Pons (tissue), 1 donor: Measurements from ENCODE around the gene TRAIP.
A peak's percentile ranks its signal among the peaks of the same experiment; 100 is the strongest.

ENCODE experiments used
- DNase-seq: peaks from one replicate; pipeline ENCODE4 v3.0.0-alpha.2; 2016; ENCODE audit warnings: low spot score

Gene TRAIP

DNA sequence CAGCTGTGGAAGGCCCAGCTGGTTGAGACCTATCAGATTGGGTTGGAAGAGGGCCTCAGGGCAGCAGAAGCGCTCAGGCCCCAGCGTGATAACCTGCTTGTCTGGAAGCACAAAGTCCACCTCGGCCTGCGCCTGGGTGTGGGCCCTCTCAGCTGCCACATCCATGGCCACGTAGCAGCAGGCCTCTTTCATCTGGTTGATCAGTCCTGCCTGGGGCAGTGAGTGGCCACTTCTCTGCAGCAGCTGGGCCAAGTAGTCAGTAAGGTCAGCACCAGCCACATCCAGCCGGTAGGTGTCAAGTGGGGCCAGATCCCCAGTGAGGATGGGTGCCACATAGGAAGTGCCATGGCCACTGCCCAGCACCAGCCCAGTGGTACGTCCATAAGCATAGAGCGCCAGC, 17.3 kb upstream of the TRAIP start:
- DNase-seq, result no peak

DNA sequence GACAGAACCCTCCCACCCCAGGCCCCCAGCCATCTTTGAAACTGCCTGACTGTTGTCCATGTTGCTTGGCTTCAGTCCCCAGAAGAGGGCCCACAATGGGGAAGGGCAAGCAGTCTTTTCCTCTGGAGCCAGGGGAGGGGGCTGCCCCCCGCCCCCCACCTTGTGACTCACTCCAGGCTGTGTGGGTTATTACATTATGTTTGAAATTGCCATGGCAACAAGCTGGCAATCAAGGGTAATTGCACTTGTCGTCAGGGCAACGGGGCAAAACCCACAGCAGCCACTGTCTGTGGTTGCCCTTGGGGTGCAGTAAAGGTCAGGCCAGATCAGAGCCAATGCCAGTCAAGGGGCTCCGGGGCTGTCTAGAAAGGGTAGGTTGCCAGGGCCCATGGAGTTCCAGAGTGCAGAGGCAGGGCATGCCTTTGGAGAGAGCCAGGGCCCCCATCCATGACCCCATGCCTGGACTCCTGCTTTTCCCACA, 16.5 kb upstream of the TRAIP start:
- DNase-seq, result no peak

DNA sequence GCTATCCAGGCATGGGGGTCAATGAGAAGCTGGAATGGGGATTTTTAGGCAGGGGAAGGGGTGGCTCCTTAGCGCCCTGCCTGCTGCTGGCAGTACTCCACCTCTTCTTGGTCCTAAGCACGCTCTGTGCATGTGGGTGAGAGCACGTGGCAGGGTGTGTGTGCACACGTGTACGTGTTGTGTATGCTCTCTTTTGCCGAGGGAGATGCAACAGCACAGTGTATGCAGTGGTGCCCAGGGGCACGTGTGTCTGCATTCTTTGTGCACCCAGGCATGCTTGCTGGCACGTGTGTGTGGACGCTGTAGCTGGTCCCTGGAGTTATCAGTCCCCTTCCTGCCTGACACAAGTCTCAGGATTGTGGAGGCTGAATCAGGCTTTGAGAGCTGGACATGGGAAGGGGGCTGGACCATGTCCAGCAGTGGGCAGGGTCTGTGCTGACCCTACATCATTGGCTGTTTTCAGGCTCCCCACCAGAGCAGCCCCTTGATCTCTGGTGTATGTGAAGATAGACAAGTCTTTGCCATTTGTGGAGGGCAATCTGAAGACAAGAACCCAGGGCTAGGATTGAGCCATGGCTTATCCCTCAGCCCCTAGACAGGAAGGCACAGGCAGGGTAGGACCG, 15.3 kb upstream of the TRAIP start:
- no peak for DNase-seq

DNA sequence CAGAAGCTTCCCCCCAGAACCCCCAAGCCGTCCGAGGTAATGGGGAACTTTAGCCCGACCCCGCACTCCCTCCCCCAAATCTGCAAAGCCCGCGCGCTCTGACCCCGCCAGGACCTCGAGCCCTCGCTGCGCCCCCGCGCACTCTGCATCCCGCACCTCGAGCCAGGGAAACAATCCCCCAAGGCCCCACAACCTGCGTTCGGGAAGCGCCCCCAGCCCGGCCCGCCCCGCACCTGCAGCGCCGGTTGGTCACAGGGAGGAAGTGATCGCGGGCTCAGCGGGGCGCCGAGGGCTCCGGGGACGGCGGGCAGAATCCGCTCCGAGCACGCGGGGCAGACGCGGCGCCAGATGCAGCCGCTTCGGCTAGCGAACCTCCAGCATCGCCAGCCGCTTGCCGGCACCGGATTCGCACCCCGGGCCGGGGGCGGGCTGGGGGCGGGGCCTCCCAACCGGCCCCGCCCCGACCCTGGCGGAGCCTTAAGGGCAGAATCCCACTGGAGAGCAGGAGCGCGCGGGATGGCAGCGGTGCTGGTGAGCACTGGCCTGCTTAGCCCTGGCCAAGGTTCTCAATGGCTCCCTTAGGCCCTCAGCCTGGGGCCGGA, 13.3 kb upstream of the TRAIP start, which contains the start of gene CAMKV:
TSS of gene CAMKV (minus strand) at position 382 of the 602 bp plus-strand sequence. CDS start 7,518 bp downstream, outside the sequence.
- no peak for DNase-seq

DNA sequence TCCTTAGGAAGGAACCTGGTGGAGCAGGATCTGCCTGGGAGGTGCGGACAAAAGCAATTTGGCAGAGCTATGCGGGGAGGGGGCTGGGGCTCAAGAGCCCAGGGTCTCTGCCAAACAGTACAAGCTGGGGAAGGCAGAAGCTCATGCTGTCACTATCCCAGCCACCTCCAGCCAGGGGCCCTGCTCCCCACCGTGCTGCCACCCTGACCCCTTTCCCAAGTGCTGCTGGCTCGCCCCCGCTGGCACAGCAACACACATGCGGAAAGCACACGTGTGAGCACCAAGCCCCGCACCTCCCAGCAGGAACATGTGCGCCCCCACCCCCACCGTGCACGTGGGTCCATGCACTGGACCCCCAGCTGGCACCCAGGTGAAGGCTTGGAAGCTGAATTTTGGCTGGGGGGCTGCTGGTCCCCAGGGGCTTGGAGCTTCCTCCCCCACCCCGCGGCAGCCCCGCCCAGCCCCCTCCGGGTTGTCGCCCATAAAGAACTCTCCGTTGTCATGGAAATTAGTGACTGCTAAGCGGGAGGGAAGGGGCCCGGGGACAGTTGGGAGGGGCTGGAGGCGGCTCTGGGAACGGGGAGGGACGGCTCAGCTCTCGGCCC, 12.6 kb upstream of the TRAIP start:
- DNase-seq, result no peak

DNA sequence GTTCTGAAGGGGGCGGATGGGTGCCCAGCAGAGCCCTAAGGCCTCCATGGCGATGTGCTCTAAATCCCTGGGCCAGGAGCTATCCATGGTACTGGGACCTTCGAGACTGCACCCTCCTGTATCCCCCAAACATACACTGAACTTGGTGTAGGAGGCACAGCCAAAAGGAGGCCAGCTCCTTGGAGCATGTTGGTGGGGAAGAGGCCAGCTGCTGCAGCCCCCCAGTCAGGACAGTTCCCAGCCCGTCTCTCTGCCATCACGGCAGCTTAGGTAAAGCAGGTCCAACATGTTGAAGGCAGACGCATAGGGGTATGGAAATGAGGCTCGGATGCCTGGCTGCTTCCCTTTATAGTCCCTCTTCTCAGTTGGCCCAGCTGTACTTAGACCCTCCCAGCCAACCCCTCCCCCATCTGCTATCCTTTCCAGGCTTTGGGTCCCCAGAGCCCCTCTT, 11.5 kb upstream of the TRAIP start:
- no peak for DNase-seq

DNA sequence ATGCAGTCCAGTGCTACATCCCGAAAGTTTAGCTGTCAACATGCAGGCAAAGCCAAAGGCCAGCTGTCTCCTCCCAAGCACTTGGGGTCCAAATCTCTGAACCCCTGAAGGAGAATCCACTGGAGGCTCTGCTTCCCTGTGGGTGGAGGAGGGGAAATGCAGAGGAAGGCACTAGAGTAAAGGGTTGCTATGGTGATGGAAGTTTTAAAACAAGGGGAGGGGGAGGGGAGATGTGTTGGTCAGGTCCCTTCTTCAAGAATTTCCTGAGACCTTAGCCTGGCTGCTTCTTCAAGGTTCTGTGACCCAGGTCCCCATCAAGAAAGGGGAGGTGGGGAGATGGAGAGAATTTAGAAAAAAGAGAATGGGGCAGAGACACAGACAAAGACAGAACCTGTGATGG, 11.0 kb upstream of the TRAIP start:
- DNase-seq, result no peak

DNA sequence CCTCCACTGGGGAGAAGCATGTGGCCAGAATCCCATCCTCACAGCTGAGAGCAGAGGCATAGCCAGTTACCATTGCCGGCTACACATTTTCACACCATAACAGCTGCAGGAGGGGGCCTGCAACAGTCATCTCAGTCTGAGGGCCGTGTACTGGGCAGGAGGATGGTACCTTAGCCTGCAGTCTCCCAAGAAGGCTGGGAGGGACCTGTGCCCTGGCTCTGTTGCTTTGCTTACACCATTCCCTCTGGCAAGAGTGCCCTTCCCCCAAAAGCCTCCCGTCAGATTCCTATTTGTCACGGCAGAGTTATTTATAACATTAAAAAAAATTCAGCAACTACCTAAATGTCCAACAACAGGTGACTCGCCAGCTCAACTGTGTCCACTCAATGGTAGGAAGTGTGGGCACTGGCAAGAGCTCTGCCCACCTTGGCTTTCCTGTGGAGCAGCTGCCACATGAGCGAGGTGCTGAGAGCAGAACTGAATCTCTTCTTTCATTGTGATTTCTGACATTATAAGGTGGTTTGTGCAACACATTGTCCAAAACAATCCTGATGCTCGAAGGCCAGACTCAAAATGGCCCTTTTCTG, 8.9 kb upstream of the TRAIP start:
- no peak for DNase-seq

DNA sequence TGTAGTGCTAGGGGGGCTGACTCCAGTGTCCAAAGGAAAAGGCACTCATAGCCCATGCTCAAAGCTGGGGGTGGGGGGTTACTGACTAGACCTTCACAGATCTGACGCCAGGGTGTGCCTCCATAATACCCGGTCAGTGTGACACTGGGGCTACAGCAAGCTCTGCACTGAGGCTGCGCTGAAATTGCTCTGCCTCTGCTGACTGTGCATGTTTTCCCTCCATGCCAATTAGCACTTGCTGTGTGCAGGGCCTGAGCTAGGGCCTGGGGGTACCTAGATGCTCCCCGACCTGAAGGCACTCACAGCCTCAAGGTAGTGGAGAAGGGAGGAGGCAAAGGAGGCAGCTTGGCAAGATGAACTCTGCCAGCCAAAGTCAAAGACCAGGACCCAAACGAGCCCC, 8.1 kb upstream of the TRAIP start:
- DNase-seq, result no peak

DNA sequence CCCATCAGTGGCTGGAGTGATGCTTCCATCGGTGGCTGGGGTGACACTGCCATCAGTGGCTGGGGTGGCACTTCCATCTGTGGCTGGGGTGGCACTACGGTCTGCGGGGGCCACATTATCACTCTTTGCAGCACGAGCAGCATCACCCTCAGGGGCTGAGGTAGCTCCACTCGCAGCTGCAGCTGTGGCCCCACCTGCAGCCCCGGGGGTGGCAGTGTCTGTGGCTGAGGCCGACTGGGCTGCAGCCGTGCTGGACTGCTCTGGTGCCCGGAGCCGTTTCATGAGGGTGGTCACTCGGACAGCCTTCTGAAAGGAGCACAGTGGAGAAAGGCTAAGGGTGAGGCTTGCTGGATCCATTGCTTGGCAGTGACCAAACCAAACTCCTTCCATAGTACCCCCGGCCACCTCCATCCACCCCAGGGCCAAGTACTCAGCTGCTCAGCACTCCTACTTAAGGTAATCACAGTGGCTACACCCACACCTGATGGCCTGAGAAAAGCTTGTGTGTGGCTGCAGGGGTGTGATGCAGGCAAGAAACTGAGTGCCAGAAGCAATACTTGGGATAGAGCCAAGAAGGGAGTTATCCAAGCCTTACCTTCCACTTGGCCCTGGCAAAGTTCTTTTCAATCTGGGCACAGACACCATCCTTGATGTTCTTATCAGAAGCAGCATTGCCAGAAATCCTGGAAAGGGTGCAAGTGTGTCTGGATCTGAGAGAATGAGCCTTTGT, 3.4 kb upstream of the TRAIP start:
- DNase-seq, result no peak

DNA sequence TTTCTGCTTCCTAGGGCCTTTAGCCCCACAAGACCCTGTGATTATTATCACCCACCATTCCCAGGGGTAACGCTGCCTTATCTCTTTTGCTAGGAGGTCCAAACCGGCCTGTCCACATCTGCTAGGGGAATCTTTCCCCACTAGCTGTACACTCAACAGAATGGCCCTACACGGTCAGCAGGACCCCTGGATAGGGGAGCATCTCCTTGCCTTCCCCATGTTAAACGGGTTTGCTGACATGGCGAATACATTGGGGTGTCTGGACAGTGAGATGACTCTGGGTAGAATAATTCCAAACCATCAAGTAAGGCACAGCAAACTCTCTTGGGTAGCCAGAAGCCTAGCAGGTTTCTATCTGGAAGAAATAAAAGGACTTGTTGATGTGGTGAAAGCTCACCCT, 702 bp downstream of the TRAIP start:
- no peak for DNase-seq

DNA sequence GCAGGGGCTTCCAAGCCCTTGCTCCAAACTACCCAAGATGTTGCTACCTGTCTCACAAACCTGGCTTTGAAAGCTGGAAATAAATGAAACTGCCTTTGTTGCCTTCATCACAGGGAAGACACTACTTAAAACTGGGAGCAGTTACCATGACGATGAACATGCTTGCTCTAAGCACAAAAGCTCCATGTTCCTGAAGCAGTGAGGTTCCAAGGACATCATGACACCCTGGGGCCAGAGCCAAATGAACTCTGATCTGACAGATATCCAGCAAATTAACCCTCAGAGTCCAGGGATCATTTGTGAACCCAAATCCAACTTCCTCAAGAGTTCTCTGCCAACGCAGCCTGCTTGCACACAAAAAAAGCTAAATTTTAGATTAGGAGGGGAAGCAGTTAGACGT, 10.7 kb downstream of the TRAIP start:
- no peak for DNase-seq

DNA sequence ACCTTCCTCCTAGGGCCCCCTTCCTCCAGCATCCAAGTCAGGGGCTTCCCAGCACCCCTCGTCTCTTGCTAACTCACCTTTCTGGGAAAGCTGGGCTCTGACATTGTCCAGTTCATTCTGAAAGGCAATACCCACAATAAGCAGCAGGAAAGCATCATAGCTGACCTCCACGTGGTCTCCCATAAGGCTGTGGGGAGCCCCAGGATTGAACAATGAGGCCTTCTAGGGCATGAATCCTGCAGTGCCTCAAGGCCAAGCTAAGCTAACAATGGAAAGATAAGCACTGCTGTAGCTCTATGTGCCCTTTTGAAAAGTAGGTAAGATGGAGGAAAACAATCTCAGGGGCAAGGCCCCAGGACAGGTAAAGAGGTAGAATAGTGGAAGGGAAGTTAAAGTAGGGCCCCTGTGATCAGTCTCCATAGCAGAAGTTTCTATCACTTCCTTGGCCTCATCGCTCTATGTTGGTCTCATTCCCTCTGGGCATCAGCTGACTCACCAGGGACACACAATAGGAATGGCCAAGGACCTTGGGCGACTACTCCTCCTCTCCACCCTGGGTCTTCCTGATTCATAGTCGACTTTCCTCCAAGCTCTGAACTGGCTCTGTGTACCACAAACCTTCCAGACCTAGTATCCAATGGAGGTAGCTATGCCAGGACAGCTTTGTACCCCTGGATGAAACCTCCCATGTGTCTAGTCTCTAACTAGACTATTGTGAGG, 11.7 kb downstream of the TRAIP start:
- no peak for DNase-seq

DNA sequence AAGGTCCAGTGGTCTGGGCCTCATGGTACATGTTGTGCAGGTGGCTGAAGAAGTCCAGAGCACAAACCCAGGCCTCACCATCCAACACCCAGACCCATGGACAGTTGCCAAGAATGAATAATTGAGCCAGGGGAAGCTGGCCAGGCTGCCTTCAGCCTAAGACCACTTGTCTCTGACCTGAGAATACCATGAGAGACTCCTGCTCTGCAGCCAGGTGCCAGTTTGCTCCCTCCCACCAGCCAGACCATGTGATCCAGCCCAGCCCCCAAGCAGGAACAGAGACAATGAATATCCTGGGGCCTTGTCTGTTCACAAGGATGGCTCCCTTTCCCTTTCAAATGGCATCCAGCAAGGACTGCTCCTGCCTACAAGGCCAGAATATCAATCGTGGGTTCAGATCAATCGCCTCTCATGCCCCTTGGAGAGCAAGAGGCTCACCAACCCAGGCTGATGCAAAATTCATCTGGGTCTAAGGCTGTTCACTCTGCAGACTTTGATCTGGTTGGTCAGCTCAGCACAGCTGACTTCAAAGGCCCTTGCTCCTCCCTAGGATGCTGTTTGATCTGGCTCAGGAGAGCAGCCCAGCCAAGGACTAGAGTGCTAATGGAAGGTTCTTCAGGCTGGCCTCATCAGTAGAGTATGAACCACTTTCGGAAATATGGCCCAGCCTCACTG, 13.4 kb downstream of the TRAIP start:
- no peak for DNase-seq

DNA sequence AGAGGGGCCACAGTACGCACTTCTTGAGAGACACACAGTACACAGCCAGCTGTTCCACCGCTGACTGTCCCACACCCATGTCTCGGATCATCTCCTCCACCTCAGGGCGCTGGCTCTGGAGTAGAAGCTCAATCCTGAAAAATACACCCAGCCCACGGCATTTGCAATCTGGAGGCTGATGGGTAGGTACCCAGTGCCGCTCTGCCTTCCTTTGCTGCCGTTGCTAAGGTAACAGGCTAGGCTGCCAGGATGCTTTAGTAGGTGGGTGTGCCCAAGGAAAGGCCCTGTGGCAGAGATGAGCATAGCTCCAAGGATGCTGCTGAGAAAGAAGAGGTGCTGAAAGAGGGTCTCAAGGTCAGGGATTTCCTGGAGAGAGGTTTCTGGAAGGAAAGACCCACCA, 14.6 kb downstream of the TRAIP start:
- no peak for DNase-seq

DNA sequence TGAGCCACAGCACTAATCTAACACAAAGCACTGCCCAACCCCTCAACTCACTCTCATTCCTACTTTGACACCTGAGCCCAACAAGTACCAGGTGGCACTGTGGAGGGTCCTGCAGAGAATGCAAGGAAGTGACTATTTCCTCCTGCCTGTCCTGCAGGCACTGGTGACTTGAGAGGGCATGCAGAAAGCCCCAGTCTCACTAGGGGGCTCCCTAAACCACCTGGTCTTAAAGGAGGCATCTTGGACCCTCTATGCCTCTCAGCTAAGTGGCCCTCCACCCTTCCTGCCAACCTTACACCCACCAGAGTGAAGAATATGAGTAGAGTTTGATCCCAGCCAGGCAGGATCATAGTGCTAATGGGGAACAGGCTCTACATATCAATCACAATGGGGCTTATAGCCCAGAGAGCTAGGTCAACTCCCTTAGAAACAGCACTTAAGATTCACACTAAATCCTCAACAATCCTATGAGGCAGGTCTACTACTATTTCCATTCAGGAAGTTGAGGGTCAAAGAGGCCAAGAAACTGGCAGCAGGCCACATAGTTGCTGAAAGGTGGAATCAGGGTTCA, 15.2 kb downstream of the TRAIP start:
- no peak for DNase-seq

DNA sequence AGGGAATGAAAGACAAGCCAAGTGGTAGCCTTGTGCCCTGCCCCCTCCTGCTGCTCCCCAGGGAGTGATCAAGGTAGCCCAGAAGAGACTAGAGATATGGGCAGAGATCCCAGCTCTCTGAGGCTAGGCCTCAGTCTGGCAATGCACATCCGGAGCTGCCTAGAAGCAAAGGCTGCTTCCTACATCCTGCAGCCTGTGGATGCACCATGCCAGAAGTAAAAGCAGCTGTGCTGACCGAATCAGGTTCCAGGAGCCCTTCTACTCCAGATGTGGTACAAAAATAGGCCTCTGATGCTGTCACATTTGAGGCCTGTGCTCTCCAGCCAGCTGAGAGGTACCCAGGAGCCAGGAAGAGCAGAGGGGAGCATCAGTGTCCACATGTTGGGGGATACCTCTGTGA, 16.0 kb downstream of the TRAIP start:
- no peak for DNase-seq

DNA sequence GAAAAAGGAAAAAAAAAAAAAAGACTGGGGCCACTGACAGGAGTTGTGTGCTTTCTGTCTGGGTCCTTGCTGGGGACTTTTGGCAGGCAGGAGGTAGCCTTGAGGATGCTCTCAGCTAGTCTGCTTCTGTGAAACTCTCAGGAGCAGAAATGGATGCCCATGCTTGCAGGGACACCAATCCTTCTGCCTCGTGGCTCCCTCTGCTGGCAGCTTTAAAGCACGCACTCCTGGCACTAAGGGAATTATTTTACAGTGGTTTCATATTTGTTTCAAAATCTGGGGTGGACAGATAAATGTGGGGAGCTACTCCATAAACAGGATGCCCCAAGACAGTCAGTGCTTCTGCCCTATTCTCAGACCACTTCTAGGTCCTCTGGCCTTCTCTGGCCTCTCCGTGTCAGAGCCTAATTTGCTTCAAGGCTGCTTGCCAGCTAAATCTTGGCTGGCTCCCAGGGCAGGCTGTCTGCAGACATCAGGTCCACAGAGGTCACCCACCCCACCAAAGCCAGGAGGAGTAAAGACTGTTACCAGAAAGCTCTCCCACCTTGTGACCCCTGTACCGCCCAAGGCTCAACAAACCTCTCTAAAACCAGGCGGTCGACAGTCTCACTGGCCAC, 17.1 kb downstream of the TRAIP start:
- DNase-seq, result peak; percentile 89

DNA sequence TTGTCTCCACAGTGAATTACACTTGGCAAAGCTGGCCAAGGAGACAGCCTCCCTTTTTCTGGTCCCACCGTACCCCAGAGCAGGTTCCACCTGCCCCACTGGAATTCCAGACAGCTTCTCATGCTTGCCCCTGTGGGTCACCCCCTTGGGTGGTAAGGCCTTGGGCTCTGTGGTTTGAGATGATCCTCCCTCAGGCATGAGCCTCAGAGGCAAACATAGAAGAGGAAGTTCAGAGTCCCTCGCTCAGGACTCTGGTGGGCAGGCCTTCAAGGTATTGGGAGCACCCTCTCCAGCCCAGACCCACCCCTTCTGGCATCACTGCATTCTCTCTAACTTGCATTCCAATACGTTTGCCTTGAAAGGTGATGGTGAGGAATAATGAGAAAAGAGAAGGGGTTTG, 25.0 kb downstream of the TRAIP start:
- no peak for DNase-seq

DNA sequence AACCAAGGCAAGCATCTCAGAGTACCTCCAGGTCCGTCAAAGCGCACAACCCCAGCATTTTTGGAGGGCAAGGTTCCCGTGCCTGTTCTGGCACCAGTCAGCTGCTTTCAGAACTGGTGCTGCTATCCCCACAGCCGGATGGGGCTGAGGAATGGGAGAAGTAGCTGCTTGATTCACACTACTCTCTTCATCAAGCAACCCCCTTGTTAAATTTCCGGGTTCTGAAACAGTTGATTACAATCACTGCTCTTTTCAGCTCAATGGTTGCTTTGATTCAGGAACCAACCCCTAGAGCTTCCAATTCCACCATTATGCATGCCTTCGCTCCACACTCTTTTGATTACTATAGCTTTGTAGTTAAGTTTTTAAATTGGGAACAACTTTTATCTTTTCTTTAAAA, 30.3 kb downstream of the TRAIP start:
- peak; percentile 53 for DNase-seq
